ENCODE measurements around the gene UGT3A1. TPM values are rescaled to one million over a fixed set of nuclear protein-coding genes. Genes with fewer than 3 reads are reported as not detected.

UGT3A1 gene
- total RNA-seq, 2 donors from 2014 or later, result not detected

DNA sequence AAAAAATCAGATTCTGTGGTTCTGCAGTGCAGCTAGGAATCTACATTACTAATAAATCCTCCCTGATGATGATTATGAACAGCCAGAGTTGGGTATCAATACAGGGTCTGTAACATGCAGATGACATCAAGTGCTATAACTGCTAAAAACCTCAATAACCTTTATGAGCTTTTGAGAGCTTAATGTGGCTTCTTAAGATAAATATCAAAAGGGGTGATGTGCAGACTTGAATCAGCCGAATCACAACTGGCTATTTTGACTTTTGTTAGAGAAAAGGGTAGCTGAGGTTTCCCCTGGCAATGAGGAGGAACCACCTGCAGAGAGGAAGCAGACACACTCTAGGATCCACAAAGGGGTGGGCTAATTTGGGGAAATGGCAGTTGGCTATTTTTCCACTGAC, 83.0 kb downstream of the UGT3A1 start:
- H3K9me3 Mint-ChIP-seq, result no peaks in the 10 kb centered on the region
- peaks cover 25% of the 10 kb centered on the region for H3K4me1 Mint-ChIP-seq
- no peaks in the 10 kb centered on the region for H3K27me3 Mint-ChIP-seq
- no peak overlapping the region for H3K27ac Mint-ChIP-seq
- ATAC-seq (replicated peaks), result no peak
- no peaks in the 10 kb centered on the region for H3K36me3 Mint-ChIP-seq (ENCODE audit: low read depth)
- no peak overlapping the region for H3K4me3 Mint-ChIP-seq

DNA sequence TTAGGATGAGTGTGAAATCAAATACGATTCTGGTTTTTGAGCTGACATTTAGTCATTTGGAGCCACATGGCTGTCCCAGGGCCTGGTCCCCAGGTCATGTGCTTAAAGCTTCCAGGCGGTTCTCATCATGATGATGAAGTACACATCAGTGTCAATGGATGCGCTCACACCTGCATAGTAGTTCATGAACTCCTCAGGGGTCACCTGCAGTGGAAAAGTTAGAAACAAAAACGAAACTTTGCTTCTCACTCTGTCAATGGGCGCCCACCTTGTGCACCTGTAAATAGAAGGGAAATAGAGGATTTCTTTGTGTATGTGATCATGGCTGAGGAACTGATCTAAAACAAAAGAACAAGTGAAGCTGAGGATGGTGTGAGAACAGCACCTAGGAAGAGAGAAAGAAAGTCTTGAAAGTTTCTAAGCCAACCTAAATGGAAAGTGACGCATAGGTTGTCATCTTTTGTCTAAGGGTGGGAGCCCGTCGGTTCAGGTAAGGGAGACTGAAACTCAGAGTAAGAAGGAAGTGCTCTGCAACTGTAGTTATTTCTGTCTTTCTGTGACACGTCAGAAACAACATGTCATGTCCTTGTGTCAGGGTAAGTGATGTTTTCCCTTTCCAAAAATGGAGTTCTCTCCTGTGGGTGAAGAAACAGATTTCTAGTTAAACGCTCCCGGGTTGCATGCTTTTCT, 86.6 kb downstream of the UGT3A1 start:
- peak; percentile 81 for ATAC-seq (replicated peaks)
- peaks cover 54% of the 10 kb centered on the region for H3K4me1 Mint-ChIP-seq
- no peaks in the 10 kb centered on the region for H3K36me3 Mint-ChIP-seq (ENCODE audit: low read depth)
- H3K9me3 Mint-ChIP-seq, result no peaks in the 10 kb centered on the region
- H3K27me3 Mint-ChIP-seq, result no peaks in the 10 kb centered on the region
- H3K4me3 Mint-ChIP-seq, result peak overlapping the region; percentile 54
- H3K27ac Mint-ChIP-seq, result peak overlapping the region; percentile 75

DNA sequence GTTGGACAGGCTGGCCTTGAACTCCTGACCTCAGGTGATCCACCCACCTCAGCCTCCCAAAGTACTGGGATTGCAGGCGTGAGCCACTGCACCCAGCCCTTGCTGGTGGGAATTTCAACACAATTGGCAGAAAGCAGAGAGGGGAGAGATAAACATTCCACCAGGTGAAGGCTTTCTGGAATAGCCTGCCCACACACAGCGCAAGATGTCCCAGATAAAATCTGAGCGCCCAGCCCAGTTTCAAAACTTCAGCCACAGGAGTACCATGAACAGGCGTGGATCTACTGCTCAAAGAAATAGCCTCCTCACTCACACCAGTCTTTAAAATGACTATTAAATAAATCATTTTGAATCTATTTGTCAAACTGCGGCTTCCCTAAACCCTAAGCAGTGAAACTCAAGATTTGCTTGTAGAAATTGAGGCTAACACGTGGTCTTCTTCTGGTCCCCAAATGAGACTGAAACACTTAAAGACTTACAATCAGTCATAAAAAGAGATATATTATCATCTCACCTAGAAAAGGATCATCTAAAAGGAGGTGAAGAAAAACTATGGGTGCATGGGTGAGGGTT, 87.5 kb downstream of the UGT3A1 start:
- Mint-ChIP-seq H3K4me1 (peaks cover 63% of the 10 kb centered on the region), H3K4me3 (peak overlapping the region; percentile 54), H3K9me3 (no peaks in the 10 kb centered on the region), H3K27ac (peak overlapping the region; percentile 75), H3K27me3 (no peaks in the 10 kb centered on the region), H3K36me3 (ENCODE audit: low read depth) (no peaks in the 10 kb centered on the region)
- ATAC-seq (replicated peaks), result peak; percentile 29

DNA sequence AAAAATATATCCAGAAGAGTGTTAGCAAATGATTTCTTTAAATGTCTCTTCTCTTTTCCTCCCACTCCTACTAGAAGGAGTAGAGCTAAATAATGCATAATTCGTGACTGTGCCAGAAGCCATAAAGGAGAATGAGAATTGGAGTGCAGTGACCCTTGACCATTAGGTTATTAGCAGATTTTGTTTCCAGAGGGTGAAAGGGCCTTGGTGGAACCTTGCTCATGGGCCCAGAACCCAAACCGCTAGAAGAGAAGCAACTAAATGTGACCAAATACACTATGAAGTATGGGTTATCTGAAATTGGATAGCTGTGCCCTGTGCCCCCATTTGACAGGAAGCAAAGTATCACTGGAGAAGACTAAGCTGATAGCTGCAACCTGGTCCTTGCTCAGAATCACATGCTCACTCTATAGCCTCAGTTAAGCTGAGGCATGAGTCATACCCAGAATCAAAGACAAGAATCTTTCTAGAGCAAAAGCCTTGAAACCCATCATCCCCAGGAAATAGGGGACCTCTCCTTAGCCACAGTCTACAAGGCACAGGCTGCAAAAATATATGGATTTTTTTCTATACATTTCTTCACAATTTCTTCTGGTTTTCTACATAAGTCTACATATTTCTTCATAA, 89.0 kb downstream of the UGT3A1 start:
- Mint-ChIP-seq H3K4me3 (peak overlapping the region; percentile 72), H3K9me3 (no peaks in the 10 kb centered on the region), H3K4me1 (peaks cover 67% of the 10 kb centered on the region), H3K36me3 (ENCODE audit: low read depth) (no peaks in the 10 kb centered on the region), H3K27ac (peak overlapping the region; percentile 75), H3K27me3 (no peaks in the 10 kb centered on the region)
- ATAC-seq (replicated peaks), result peak; percentile 59

Other genes starting within 250 kb of the UGT3A1 start
- 100 to 1,000 TPM; 162 to 203 TPM for gene IL7R, start 134.5 kb downstream of the UGT3A1 start, total RNA-seq
- gene CAPSL, start 52.8 kb downstream of the UGT3A1 start, total RNA-seq, result 1 to 10 TPM in 1 of 2 donors, not detected in 1; 1.1 TPM
- under 1 TPM in 1 of 2 donors, not detected in 1; 0.28 TPM for gene UGT3A2, start 75.5 kb upstream of the UGT3A1 start, total RNA-seq
- 10 to 100 TPM; 11.1 to 11.6 TPM for gene LMBRD2, start 160.5 kb upstream of the UGT3A1 start, total RNA-seq
- gene SKP2, start 160.7 kb upstream of the UGT3A1 start, total RNA-seq, result 10 to 100 TPM; 32.8 to 53.0 TPM

All from activated T-helper 17 cell treated with anti-CD3 and anti-CD28 coated beads, Interleukin-2, amount 50 U/mL, for 72 hours (primary cell).